ENCODE data around the gene HCFC1R1. TPM values are rescaled to one million over a fixed set of nuclear protein-coding genes. Genes with fewer than 3 reads are reported as not detected.

HCFC1R1 gene
- total RNA-seq, 1 donor from 2014 or later: 29.4 TPM

DNA sequence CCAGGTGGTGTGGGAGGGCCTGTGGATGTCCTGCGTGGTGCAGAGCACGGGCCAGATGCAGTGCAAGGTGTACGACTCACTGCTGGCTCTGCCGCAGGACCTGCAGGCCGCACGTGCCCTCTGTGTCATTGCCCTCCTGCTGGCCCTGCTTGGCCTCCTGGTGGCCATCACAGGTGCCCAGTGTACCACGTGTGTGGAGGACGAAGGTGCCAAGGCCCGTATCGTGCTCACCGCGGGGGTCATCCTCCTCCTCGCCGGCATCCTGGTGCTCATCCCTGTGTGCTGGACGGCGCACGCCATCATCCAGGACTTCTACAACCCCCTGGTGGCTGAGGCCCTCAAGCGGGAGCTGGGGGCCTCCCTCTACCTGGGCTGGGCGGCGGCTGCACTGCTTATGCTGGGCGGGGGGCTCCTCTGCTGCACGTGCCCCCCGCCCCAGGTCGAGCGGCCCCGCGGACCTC is 10.2 kb downstream of the HCFC1R1 start:
- Mint-ChIP-seq H3K36me3 (ENCODE audit: low read depth) (no peaks in the 10 kb centered on the region), H3K4me1 (peaks cover 6% of the 10 kb centered on the region), H3K4me3 (no peak overlapping the region), H3K27me3 (peaks cover 29% of the 10 kb centered on the region), H3K27ac (no peak overlapping the region), H3K9me3 (no peaks in the 10 kb centered on the region)
- intact Hi-C loops (cut with micrococcal nuclease): no loop called here
- DNase-seq: no peak

- Mint-ChIP-seq H3K4me1 (peaks cover 10% of the 10 kb centered on the region), H3K4me3 (no peak within 1 kb of the TSS), H3K36me3 (ENCODE audit: low read depth) (no peaks in the 10 kb centered on the region), H3K27ac (no peak within 1 kb of the TSS), H3K9me3 (no peaks in the 10 kb centered on the region), H3K27me3 (peaks cover 27% of the 10 kb centered on the region)
- no peak for DNase-seq
- intact Hi-C loops (cut with micrococcal nuclease): no loop called here
Observed at GRCh38 chr16:3012828-3013420, 10.8 kb downstream of the HCFC1R1 start, which contains the start of gene CLDN9. TSS of gene CLDN9 (plus strand) at chr16:3012923. CDS start at chr16:3013363, 440 bp downstream.

- intact Hi-C loops (cut with micrococcal nuclease): no loop called here
- H3K27ac Mint-ChIP-seq: no peak overlapping the region
- no peak for DNase-seq
- H3K4me1 Mint-ChIP-seq: peaks cover 15% of the 10 kb centered on the region
- H3K9me3 Mint-ChIP-seq: no peaks in the 10 kb centered on the region
- peaks cover 26% of the 10 kb centered on the region for H3K27me3 Mint-ChIP-seq
- H3K4me3 Mint-ChIP-seq: no peak overlapping the region
- H3K36me3 Mint-ChIP-seq (ENCODE audit: low read depth): no peaks in the 10 kb centered on the region
Observed at GRCh38 chr16:3012246-3012645, 11.5 kb downstream of the HCFC1R1 start.

DNA sequence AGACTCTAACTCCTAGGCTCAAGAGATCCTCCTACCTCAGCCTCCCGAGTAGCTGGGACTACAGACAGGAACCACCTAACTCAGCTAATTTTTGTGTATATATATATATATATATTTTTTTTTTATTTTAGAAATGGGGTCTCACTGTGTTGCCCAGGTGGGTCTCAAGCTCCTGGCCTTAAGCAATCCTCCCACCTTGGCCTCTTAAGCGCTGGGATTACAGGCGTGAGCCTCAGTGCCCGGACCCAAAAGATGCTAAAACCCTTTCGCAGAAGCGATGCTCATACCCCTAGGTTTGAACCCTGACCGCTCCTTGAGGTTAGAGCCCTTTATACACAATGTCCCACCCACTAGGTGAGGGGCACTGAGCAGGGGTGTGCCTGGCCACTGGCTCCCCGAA is 13.2 kb downstream of the HCFC1R1 start:
- no peak overlapping the region for H3K4me3 Mint-ChIP-seq
- no peak for DNase-seq
- H3K4me1 Mint-ChIP-seq: peaks cover 22% of the 10 kb centered on the region
- intact Hi-C loops (cut with micrococcal nuclease): no loop called here
- no peak overlapping the region for H3K27ac Mint-ChIP-seq
- peaks cover 30% of the 10 kb centered on the region for H3K27me3 Mint-ChIP-seq
- H3K36me3 Mint-ChIP-seq (ENCODE audit: low read depth): no peaks in the 10 kb centered on the region
- H3K9me3 Mint-ChIP-seq: no peaks in the 10 kb centered on the region

- Mint-ChIP-seq H3K27ac (no peak overlapping the region), H3K36me3 (ENCODE audit: low read depth) (no peaks in the 10 kb centered on the region), H3K4me1 (peaks cover 22% of the 10 kb centered on the region), H3K27me3 (peaks cover 27% of the 10 kb centered on the region), H3K4me3 (no peak overlapping the region), H3K9me3 (no peaks in the 10 kb centered on the region)
- intact Hi-C loops (cut with micrococcal nuclease): no loop called here
- DNase-seq: no peak
Observed at GRCh38 chr16:3009568-3010390, 14.0 kb downstream of the HCFC1R1 start.

DNA sequence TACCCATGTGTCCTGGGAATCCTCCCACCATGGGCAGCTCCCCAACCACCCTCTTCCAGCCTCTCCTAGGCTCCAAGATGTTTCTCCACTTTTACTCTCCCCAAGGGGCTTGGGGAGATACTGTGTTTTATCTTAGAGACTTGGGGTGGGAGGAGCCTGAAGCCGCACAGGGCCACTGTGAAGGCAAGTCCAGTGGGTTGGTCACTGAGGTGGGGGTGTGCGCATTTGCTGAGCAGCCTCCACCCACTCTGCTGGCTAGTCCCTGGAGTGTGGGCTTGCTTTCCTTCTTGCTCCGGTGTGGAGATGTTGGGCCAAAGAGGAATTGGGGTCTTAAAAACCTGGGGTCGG is 15.1 kb downstream of the HCFC1R1 start:
- Mint-ChIP-seq H3K36me3 (ENCODE audit: low read depth) (no peaks in the 10 kb centered on the region), H3K27me3 (peaks cover 19% of the 10 kb centered on the region), H3K4me1 (peaks cover 24% of the 10 kb centered on the region), H3K27ac (no peak overlapping the region), H3K9me3 (no peaks in the 10 kb centered on the region), H3K4me3 (peak overlapping the region; percentile 64)
- intact Hi-C loops (cut with micrococcal nuclease): no loop called here
- DNase-seq: no peak

DNA sequence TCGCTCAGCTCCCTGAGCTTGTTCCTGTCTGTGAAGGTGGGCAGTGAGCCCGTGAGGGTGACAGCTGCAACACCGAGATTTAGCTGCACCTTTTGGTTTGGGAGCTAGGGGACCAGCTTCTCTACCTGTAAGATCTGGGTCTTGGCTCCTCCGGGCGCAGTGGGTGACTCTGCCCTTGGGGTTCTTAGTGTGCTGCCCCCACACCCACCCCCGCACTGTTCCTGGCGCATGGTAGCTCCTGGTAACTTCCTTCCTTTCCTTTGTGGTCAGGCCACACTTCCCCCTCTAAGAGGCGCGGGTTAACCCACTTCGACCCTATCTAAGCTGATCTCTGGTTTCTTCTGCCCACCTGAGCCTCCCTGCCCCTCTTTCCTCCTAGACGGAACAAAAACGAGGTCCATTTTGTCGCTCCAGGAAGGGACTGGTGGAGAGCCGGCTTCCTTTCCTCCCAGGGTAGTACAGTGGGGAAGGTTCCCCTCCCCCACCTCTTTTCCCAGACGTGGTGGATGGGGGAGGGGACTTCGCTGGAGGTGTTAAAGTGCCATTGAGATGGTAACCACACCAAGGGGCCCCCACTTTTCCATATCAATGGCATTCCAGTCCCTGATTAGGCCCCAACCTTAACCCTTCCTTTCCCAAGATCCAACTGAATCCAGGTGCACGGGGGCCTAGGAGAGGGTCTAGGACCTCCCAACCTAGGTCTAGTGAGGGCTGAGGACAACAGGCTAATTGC is 15.6 kb downstream of the HCFC1R1 start:
- intact Hi-C loops (cut with micrococcal nuclease): no loop called here
- peak overlapping the region; percentile 43 for H3K27ac Mint-ChIP-seq
- DNase-seq: peak; percentile 73

DNA sequence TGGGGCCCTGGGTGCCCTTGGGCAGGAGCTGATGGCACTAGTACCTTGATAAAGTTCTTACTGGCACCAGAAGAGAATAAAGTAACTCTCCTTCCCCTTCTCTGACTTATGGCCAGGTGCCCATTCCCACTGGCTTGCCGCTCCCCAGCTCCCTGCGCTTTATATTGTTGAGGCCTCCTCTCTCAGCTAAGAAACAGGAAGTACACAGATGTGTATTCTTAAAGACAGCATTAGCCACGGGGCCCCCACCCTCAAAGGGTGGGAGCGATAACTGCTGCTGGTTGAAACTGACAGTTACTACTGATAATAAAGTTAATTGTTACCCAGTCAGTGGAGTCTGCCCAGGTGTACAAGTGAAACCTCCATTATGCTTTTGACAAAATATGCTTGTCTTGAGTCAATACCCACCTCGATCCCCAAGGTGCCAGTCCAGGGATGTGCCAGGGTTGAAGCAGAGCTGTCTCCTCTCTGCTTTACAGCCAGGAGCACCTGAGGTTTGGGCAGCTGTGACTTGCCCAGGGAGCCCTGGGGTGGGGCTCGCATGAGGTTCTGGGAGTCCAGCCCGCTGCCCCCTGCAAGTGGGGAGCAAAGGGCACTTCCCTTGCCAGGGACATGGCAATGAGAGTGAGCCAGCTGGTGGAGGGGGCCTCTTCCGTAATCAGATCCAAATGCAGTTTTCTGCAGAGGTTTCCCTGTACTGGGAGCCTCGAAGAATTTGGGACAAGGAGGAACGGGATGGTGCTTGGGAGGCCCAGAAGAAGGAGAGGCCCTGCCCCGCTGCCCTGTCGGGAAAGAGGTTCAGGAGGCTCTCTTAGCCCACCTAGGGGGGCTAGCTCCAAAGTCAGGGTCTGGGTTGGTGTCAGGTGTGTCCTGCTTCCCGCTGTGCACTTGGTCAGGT is 16.4 kb downstream of the HCFC1R1 start:
- Mint-ChIP-seq H3K4me1 (peaks cover 25% of the 10 kb centered on the region), H3K27me3 (peaks cover 14% of the 10 kb centered on the region), H3K27ac (peak overlapping the region; percentile 47), H3K4me3 (peak overlapping the region; percentile 64), H3K9me3 (no peaks in the 10 kb centered on the region), H3K36me3 (ENCODE audit: low read depth) (no peaks in the 10 kb centered on the region)
- no peak for DNase-seq
- intact Hi-C loops (cut with micrococcal nuclease): no loop called here

More for the DNA sequence above, 15.6 kb downstream of the HCFC1R1 start:
- peak overlapping the region; percentile 64 for H3K4me3 Mint-ChIP-seq
- H3K9me3 Mint-ChIP-seq: no peaks in the 10 kb centered on the region
- peaks cover 19% of the 10 kb centered on the region for H3K27me3 Mint-ChIP-seq
- no peaks in the 10 kb centered on the region for H3K36me3 Mint-ChIP-seq (ENCODE audit: low read depth)
- peaks cover 25% of the 10 kb centered on the region for H3K4me1 Mint-ChIP-seq

DNA sequence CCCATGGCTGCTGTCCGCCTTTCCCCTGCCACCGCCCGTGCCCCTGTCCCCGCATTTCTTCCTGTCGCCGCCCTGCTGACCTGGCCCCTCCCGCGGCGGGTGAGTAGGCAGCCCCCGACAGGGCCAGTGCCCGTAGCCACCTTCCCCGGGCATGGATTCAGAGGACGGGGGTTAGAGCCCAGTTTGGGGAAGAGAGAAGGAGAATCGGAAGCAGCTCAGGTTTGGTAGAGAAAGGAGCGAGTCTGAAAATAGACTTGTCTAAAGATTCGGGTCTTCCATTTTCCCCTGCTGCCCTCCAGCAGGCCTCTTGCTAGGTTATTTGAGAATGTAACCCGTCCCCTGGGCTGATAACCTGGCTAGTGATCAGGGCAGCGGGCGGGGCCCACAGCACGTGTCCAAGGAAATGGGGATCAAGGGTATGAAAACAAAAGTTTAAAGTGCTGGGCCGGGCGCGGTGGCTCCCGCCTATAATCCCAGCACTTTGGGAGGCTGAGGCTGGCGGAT is 18.9 kb downstream of the HCFC1R1 start:
- H3K27me3 Mint-ChIP-seq: peaks cover 15% of the 10 kb centered on the region

GRCh38 chr16:3004319-3004718 is 19.4 kb downstream of the HCFC1R1 start:
- H3K27me3 Mint-ChIP-seq: peaks cover 15% of the 10 kb centered on the region
- H3K27ac Mint-ChIP-seq: no peak overlapping the region
- H3K9me3 Mint-ChIP-seq: no peaks in the 10 kb centered on the region
- intact Hi-C loops (cut with micrococcal nuclease): loop anchor here (1.0 to 5.0 kb wide), 3 partner anchors 16 to 53 kb away; partner anchors contain the start of gene TNFRSF12A
- peak overlapping the region; percentile 61 for H3K4me3 Mint-ChIP-seq
- DNase-seq: peak; percentile 74
- H3K36me3 Mint-ChIP-seq (ENCODE audit: low read depth): no peaks in the 10 kb centered on the region
- H3K4me1 Mint-ChIP-seq: peaks cover 25% of the 10 kb centered on the region

More for the DNA sequence above, 18.9 kb downstream of the HCFC1R1 start:
- intact Hi-C loops (cut with micrococcal nuclease): loop anchor here (1.0 to 5.0 kb wide), 3 partner anchors 15 to 52 kb away; partner anchors contain the start of gene TNFRSF12A
- peak; percentile 74 for DNase-seq
- Mint-ChIP-seq H3K4me1 (peaks cover 25% of the 10 kb centered on the region), H3K36me3 (ENCODE audit: low read depth) (no peaks in the 10 kb centered on the region), H3K27ac (peak overlapping the region; percentile 56), H3K4me3 (peak overlapping the region; percentile 61), H3K9me3 (no peaks in the 10 kb centered on the region)

- Mint-ChIP-seq H3K9me3 (no peaks in the 10 kb centered on the region), H3K36me3 (ENCODE audit: low read depth) (no peaks in the 10 kb centered on the region), H3K4me3 (peak overlapping the region; percentile 69), H3K4me1 (peaks cover 23% of the 10 kb centered on the region), H3K27ac (peak overlapping the region; percentile 62), H3K27me3 (peaks cover 16% of the 10 kb centered on the region)
- peak; percentile 99 for DNase-seq
- intact Hi-C loops (cut with micrococcal nuclease): loop anchor here (1.0 to 5.0 kb wide), 4 partner anchors 17 to 54 kb away; partner anchors contain the start of gene TNFRSF12A
Observed at GRCh38 chr16:3003582-3004270, 20.0 kb downstream of the HCFC1R1 start.

GRCh38 chr16:3001316-3001715 is 22.4 kb downstream of the HCFC1R1 start:
- no peak overlapping the region for H3K4me3 Mint-ChIP-seq
- DNase-seq: no peak
- no peaks in the 10 kb centered on the region for H3K36me3 Mint-ChIP-seq (ENCODE audit: low read depth)
- intact Hi-C loops (cut with micrococcal nuclease): loop anchor here (5.0 kb wide), 2 partner anchors 41 to 56 kb away; no protein-coding TSS in a partner anchor
- peaks cover 7% of the 10 kb centered on the region for H3K27me3 Mint-ChIP-seq
- peaks cover 3% of the 10 kb centered on the region for H3K4me1 Mint-ChIP-seq
- no peak overlapping the region for H3K27ac Mint-ChIP-seq
- no peaks in the 10 kb centered on the region for H3K9me3 Mint-ChIP-seq
